ENCODE results near the gene MED6.

Gene MED6

GRCh38 chr14:70558356-70558755 is 42.1 kb downstream of the MED6 start:
- Histone ChIP-seq H3K27me3 (ENCODE audit: control insufficient read depth, insufficient read depth, low read length) (no peaks in the 10 kb centered on the region), H3K4me3 (ENCODE audit: low read depth, low read length) (no peak overlapping the region), H3K9me3 (ENCODE audit: control insufficient read depth, insufficient read depth, low read length) (peaks cover 22% of the 10 kb centered on the region), H3K4me1 (ENCODE audit: control insufficient read depth, insufficient read depth, low read length) (no peaks in the 10 kb centered on the region), H3K27ac (ENCODE audit: low read depth, low read length) (no peak overlapping the region), H3K36me3 (ENCODE audit: control insufficient read depth, insufficient read depth, low read length) (peaks cover 2% of the 10 kb centered on the region; the same call in 1 of the 2 replicates), H3K9ac (ENCODE audit: low read depth, low read length) (no peak overlapping the region)

GRCh38 chr14:70555890-70556289 is 44.6 kb downstream of the MED6 start:
- H3K9ac ChIP-seq (ENCODE audit: low read depth, low read length): no peak overlapping the region
- H3K9me3 ChIP-seq (ENCODE audit: control insufficient read depth, insufficient read depth, low read length): no peaks in the 10 kb centered on the region
- no peaks in the 10 kb centered on the region for H3K4me1 ChIP-seq (ENCODE audit: control insufficient read depth, insufficient read depth, low read length)
- H3K36me3 ChIP-seq (ENCODE audit: control insufficient read depth, insufficient read depth, low read length): no peaks in the 10 kb centered on the region
- no peak overlapping the region for H3K4me3 ChIP-seq (ENCODE audit: low read depth, low read length)
- H3K27me3 ChIP-seq (ENCODE audit: control insufficient read depth, insufficient read depth, low read length): no peaks in the 10 kb centered on the region
- H3K27ac ChIP-seq (ENCODE audit: low read depth, low read length): no peak overlapping the region

- no peaks in the 10 kb centered on the region for H3K4me1 ChIP-seq (ENCODE audit: control insufficient read depth, insufficient read depth, low read length)
- no peaks in the 10 kb centered on the region for H3K36me3 ChIP-seq (ENCODE audit: control insufficient read depth, insufficient read depth, low read length)
- H3K9ac ChIP-seq (ENCODE audit: low read depth, low read length): no peak overlapping the region
- H3K27me3 ChIP-seq (ENCODE audit: control insufficient read depth, insufficient read depth, low read length): no peaks in the 10 kb centered on the region
- H3K27ac ChIP-seq (ENCODE audit: low read depth, low read length): no peak overlapping the region
- peaks cover 9% of the 10 kb centered on the region for H3K9me3 ChIP-seq (ENCODE audit: control insufficient read depth, insufficient read depth, low read length)
- H3K4me3 ChIP-seq (ENCODE audit: low read depth, low read length): no peak overlapping the region
Measured at GRCh38 chr14:70538087-70538486, 62.4 kb downstream of the MED6 start.

GRCh38 chr14:70536830-70537229 is 63.6 kb downstream of the MED6 start:
- H3K36me3 ChIP-seq (ENCODE audit: control insufficient read depth, insufficient read depth, low read length): no peaks in the 10 kb centered on the region
- H3K9me3 ChIP-seq (ENCODE audit: control insufficient read depth, insufficient read depth, low read length): peaks cover 9% of the 10 kb centered on the region
- H3K4me1 ChIP-seq (ENCODE audit: control insufficient read depth, insufficient read depth, low read length): no peaks in the 10 kb centered on the region
- H3K27ac ChIP-seq (ENCODE audit: low read depth, low read length): no peak overlapping the region
- H3K4me3 ChIP-seq (ENCODE audit: low read depth, low read length): no peak overlapping the region
- H3K9ac ChIP-seq (ENCODE audit: low read depth, low read length): no peak overlapping the region
- H3K27me3 ChIP-seq (ENCODE audit: control insufficient read depth, insufficient read depth, low read length): no peaks in the 10 kb centered on the region

GRCh38 chr14:70534904-70535303 is 65.6 kb downstream of the MED6 start, which contains the start of gene ADAM20:
Gene ADAM20 (minus strand): TSS chr14:70535004. CDS start chr14:70524757, 10,247 bp downstream.
- Histone ChIP-seq H3K27me3 (ENCODE audit: control insufficient read depth, insufficient read depth, low read length) (no peaks in the 10 kb centered on the region), H3K27ac (ENCODE audit: low read depth, low read length) (no peak within 1 kb of the TSS), H3K9ac (ENCODE audit: low read depth, low read length) (no peak within 1 kb of the TSS), H3K36me3 (ENCODE audit: control insufficient read depth, insufficient read depth, low read length) (no peaks in the 10 kb centered on the region), H3K4me3 (ENCODE audit: low read depth, low read length) (no peak within 1 kb of the TSS), H3K9me3 (ENCODE audit: control insufficient read depth, insufficient read depth, low read length) (peaks cover 9% of the 10 kb centered on the region), H3K4me1 (ENCODE audit: control insufficient read depth, insufficient read depth, low read length) (no peaks in the 10 kb centered on the region)
